ENCODE results near the gene ST6GAL2. TPM values are rescaled to one million over a fixed set of nuclear protein-coding genes. Genes with fewer than 3 reads are reported as not detected.
A peak's percentile ranks its signal among the peaks of the same experiment; 100 is the strongest.

ST6GAL2 gene
- total RNA-seq, 1 donor from 2014 or later: 117 TPM

GRCh38 chr2:106828119-106828518, 57.8 kb downstream of the ST6GAL2 start:
- DNase-seq (ENCODE audit: low spot score): no peak

GRCh38 chr2:106827158-106827557, 58.8 kb downstream of the ST6GAL2 start:
- peak; percentile 75 for DNase-seq (ENCODE audit: low spot score)

- no peak for DNase-seq (ENCODE audit: low spot score)
These were observed 60.8 kb downstream of the ST6GAL2 start for GRCh38 chr2:106825161-106825560.

GRCh38 chr2:106816974-106817373, 69.0 kb downstream of the ST6GAL2 start:
- no peak for DNase-seq (ENCODE audit: low spot score)

- DNase-seq (ENCODE audit: low spot score): no peak
These were observed 73.1 kb downstream of the ST6GAL2 start for GRCh38 chr2:106812841-106813240.

- DNase-seq (ENCODE audit: low spot score): peak; percentile 99
These were observed 73.6 kb downstream of the ST6GAL2 start for GRCh38 chr2:106812383-106812782.

- DNase-seq (ENCODE audit: low spot score): no peak
These were observed 80.3 kb downstream of the ST6GAL2 start for GRCh38 chr2:106805716-106806115.

GRCh38 chr2:106804161-106804560, 81.8 kb downstream of the ST6GAL2 start:
- peak; percentile 94 for DNase-seq (ENCODE audit: low spot score)

GRCh38 chr2:106800976-106801655, 84.9 kb downstream of the ST6GAL2 start:
- DNase-seq (ENCODE audit: low spot score): no peak

GRCh38 chr2:106800180-106800579, 85.8 kb downstream of the ST6GAL2 start:
- no peak for DNase-seq (ENCODE audit: low spot score)

GRCh38 chr2:106798826-106799552, 87.0 kb downstream of the ST6GAL2 start:
- peak; percentile 16 for DNase-seq (ENCODE audit: low spot score)

- no peak for DNase-seq (ENCODE audit: low spot score)
These were observed 88.5 kb downstream of the ST6GAL2 start for GRCh38 chr2:106797494-106797893.

- no peak for DNase-seq (ENCODE audit: low spot score)
These were observed 93.3 kb downstream of the ST6GAL2 start for GRCh38 chr2:106792671-106793070.

- no peak for DNase-seq (ENCODE audit: low spot score)
These were observed 96.8 kb downstream of the ST6GAL2 start for GRCh38 chr2:106789185-106789584.

GRCh38 chr2:106782681-106783080, 103.3 kb downstream of the ST6GAL2 start:
- no peak for DNase-seq (ENCODE audit: low spot score)

- DNase-seq (ENCODE audit: low spot score): no peak
These were observed 104.8 kb downstream of the ST6GAL2 start for GRCh38 chr2:106781196-106781595.

GRCh38 chr2:106771811-106772210, 114.2 kb downstream of the ST6GAL2 start:
- no peak for DNase-seq (ENCODE audit: low spot score)

GRCh38 chr2:106770986-106771385, 115.0 kb downstream of the ST6GAL2 start:
- DNase-seq (ENCODE audit: low spot score): no peak

- no peak for DNase-seq (ENCODE audit: low spot score)
These were observed 121.4 kb downstream of the ST6GAL2 start for GRCh38 chr2:106764614-106765013.

- no peak for DNase-seq (ENCODE audit: low spot score)
These were observed 126.0 kb downstream of the ST6GAL2 start for GRCh38 chr2:106759966-106760365.

- DNase-seq (ENCODE audit: low spot score): peak; percentile 63
These were observed 127.0 kb downstream of the ST6GAL2 start for GRCh38 chr2:106758901-106759497.

Data from umbilical cord (tissue), 2 donors.